Measurements from ENCODE around the gene MAP2K1.

MAP2K1 gene

DNA sequence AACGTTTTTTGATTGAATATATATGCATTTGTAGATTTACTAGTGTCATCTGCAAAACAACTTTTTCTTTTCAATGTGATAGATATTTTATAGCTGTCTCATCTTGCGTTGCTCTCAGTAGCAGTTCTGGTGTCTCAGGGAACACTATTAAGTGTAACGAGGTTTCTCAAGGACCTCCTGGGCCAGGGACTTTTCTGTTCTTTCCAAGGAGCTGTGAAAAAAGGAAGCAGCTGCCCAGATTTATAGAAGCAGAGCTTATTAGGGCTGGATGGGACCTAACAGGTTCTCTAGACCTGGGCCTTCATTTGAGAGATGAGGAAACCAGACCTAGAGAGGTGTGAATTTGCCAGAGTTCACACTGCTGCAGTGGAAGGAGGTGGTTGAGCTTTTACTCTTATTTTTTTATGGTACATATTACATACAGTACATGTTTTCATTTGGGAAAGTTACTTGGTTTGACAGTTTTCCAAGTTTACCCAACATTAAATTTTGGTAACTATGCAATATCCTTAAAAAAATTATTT, 16.1 kb downstream of the MAP2K1 start:
- TF ChIP-seq, protein P1, sequence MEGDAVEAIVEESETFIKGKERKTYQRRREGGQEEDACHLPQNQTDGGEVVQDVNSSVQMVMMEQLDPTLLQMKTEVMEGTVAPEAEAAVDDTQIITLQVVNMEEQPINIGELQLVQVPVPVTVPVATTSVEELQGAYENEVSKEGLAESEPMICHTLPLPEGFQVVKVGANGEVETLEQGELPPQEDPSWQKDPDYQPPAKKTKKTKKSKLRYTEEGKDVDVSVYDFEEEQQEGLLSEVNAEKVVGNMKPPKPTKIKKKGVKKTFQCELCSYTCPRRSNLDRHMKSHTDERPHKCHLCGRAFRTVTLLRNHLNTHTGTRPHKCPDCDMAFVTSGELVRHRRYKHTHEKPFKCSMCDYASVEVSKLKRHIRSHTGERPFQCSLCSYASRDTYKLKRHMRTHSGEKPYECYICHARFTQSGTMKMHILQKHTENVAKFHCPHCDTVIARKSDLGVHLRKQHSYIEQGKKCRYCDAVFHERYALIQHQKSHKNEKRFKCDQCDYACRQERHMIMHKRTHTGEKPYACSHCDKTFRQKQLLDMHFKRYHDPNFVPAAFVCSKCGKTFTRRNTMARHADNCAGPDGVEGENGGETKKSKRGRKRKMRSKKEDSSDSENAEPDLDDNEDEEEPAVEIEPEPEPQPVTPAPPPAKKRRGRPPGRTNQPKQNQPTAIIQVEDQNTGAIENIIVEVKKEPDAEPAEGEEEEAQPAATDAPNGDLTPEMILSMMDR (IDR thresholded peaks at IDR 0.05; ENCODE audit: low read depth, low read length) = no peak
- TF ChIP-seq, protein P2, sequence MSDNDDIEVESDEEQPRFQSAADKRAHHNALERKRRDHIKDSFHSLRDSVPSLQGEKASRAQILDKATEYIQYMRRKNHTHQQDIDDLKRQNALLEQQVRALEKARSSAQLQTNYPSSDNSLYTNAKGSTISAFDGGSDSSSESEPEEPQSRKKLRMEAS (IDR thresholded peaks at IDR 0.05; ENCODE audit: low read depth, low read length) = no peak
- TF ChIP-seq POLR2A (IDR thresholded peaks at IDR 0.05; ENCODE audit: extremely low read depth, insufficient read length) (no peak), MYC (IDR thresholded peaks at IDR 0.05; ENCODE audit: low read depth, low read length) (no peak)
- DNase-seq (ENCODE audit: low read depth) = no peak
- no peak overlapping the region for H3K4me3 ChIP-seq (ENCODE audit: low read depth, low read length)

- no peak overlapping the region for H3K4me3 ChIP-seq (ENCODE audit: low read depth, low read length)
- no peak for TF ChIP-seq POLR2A (IDR thresholded peaks at IDR 0.05; ENCODE audit: extremely low read depth, insufficient read length)
- TF ChIP-seq, protein P2 (IDR thresholded peaks at IDR 0.05; ENCODE audit: low read depth, low read length) = no peak
- TF ChIP-seq, protein P1 (IDR thresholded peaks at IDR 0.05; ENCODE audit: low read depth, low read length) = no peak
- TF ChIP-seq MYC (IDR thresholded peaks at IDR 0.05; ENCODE audit: low read depth, low read length) = no peak
- DNase-seq (ENCODE audit: low read depth) = no peak
Observed at GRCh38 chr15:66403323-66403722, 16.6 kb downstream of the MAP2K1 start.

DNA sequence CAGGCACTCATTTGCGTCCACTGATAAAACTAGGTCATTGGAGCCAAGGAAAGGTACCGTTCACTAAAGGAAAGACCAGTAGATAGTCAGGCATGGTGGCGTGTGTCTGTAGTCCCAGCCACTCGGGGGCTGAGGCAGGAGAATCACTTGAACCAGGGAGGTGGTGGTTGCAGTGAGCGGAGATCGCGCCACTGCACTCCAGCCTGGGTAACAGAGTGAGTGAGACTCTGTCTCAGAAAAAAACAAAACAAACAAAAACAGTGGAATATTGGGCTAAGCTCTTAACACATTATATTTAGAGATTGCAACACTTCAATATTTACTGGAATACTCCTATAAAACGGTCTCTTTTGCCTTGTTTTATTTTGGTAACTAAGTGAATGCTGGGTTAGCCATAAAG, 17.4 kb downstream of the MAP2K1 start:
- H3K4me3 ChIP-seq (ENCODE audit: low read depth, low read length) = no peak overlapping the region
- TF ChIP-seq, protein P2 (IDR thresholded peaks at IDR 0.05; ENCODE audit: low read depth, low read length) = no peak
- TF ChIP-seq, protein P1 (IDR thresholded peaks at IDR 0.05; ENCODE audit: low read depth, low read length) = no peak
- TF ChIP-seq POLR2A (IDR thresholded peaks at IDR 0.05; ENCODE audit: extremely low read depth, insufficient read length) (no peak), MYC (IDR thresholded peaks at IDR 0.05; ENCODE audit: low read depth, low read length) (no peak)
- DNase-seq (ENCODE audit: low read depth) = no peak

GRCh38 chr15:66404532-66404931, 17.8 kb downstream of the MAP2K1 start:
- H3K4me3 ChIP-seq (ENCODE audit: low read depth, low read length) = no peak overlapping the region

DNA sequence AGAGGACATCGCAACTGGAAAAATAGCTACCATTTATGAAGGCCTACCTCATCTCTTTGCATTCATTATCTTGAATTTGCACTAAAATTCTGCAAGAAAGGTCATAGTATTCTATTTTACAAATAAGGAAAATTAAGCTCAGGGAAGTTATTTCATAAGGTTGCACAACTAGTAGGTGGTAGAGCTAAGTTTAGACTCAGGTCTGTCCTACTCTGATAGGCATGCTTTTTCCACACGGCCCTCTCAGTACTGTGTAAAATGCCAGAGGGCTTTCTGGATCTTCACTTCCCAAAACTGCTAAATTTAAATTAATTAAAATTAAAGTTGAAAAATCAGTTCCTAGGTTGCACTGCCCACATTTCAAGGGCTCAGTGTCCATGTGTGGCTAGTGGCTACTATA, 18.3 kb downstream of the MAP2K1 start:
- no peak for DNase-seq (ENCODE audit: low read depth)
- H3K4me3 ChIP-seq (ENCODE audit: low read depth, low read length) = no peak overlapping the region
- no peak for TF ChIP-seq POLR2A (IDR thresholded peaks at IDR 0.05; ENCODE audit: extremely low read depth, insufficient read length)
- TF ChIP-seq, protein P1 (IDR thresholded peaks at IDR 0.05; ENCODE audit: low read depth, low read length) = no peak

More at GRCh38 chr15:66404532-66404931, 17.8 kb downstream of the MAP2K1 start:
- DNase-seq (ENCODE audit: low read depth) = no peak
- TF ChIP-seq, protein P1 (IDR thresholded peaks at IDR 0.05; ENCODE audit: low read depth, low read length) = no peak
- TF ChIP-seq, protein P2 (IDR thresholded peaks at IDR 0.05; ENCODE audit: low read depth, low read length) = no peak
- TF ChIP-seq POLR2A (IDR thresholded peaks at IDR 0.05; ENCODE audit: extremely low read depth, insufficient read length) = no peak
- TF ChIP-seq MYC (IDR thresholded peaks at IDR 0.05; ENCODE audit: low read depth, low read length) = no peak

DNA sequence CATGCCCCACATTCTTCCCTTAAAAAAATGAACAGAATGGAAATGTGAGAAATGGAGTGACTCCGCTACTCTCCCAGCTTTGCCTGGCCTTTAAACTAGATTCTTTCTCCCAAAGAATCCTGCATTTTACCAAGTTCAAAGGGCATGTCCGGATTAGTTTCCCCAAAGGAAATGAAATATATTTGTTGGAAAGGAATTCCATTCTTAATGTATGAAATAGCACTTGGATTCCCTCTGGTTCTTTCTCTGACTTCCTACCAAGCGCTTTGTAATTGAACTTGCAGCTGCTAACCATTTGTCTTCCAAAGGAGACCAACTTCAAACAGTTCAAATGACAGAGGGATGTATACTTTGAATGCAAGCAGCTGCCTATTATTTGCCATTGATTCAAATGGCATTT, 18.9 kb downstream of the MAP2K1 start:
- DNase-seq (ENCODE audit: low read depth) = no peak
- H3K4me3 ChIP-seq (ENCODE audit: low read depth, low read length) = no peak overlapping the region
- TF ChIP-seq, protein P1 (IDR thresholded peaks at IDR 0.05; ENCODE audit: low read depth, low read length) = no peak
- TF ChIP-seq MYC (IDR thresholded peaks at IDR 0.05; ENCODE audit: low read depth, low read length) (no peak), POLR2A (IDR thresholded peaks at IDR 0.05; ENCODE audit: extremely low read depth, insufficient read length) (no peak)
- TF ChIP-seq, protein P2 (IDR thresholded peaks at IDR 0.05; ENCODE audit: low read depth, low read length) = no peak

Measured in NB4 (cell line).